ENCODE measurements around the gene B4GALNT4. TPM values are rescaled to one million over a fixed set of nuclear protein-coding genes. Genes with fewer than 3 reads are reported as not detected.

B4GALNT4 gene
- total and polyA plus RNA-seq, 2 of the 8 experiments (the other 6 are each of a cell fraction or from before 2014, with no cell fraction given) = 40.9 to 76.3 TPM

DNA sequence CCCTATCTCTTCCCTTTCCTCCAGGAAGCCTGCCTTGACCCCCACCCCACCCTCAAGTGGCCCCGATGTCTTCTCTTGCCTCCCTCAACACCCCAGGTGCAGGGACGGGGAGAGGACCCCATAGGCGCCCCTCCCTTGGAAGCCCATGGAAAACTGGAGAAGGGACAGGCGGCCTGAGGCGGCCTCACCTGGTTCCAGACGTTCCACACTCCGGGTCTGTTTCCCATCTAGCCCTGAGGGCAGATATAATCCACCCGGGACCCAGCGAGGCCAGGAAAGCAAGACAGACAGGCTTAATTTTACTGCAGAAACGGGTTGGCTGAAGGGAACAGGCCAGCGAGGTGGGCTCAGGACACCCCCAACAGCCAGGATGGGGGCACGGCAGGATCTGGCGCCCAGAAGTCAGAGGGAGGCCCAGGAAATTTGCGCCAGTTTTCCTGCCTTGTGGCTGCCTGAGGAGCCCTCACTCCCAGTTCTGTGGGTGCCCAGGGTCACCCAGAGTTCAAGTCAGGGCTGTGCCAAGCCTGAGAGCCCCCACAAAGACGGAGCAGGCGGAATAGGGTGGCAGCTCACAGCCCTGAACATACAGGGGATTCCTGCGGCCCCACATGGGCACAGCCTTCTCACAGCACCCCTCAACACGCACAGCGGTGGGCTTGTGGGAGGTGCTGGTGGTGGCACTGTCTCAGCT lies 48.5 kb downstream of the B4GALNT4 start:
- H3K36me3 ChIP-seq (ENCODE audit: control insufficient read depth in 2 of 4, insufficient read depth in 4 of 4, low read length in 3 of 4) = no peaks in the 10 kb centered on the region; a peak in 1 of 8 replicates
- H3K79me1 ChIP-seq (ENCODE audit: low read depth, low read length) = peaks cover 5% of the 10 kb centered on the region
- H4K5ac ChIP-seq (ENCODE audit: insufficient read length, low read depth, low read length) = no peak overlapping the region
- no peak overlapping the region; the same call in 1 of the 2 replicates for H2AK5ac ChIP-seq (ENCODE audit: low read depth, low read length)
- peak overlapping the region; percentile 5; the same call in 1 of the 2 replicates for H2BK12ac ChIP-seq (ENCODE audit: low read depth, low read length)
- H2BK15ac ChIP-seq (ENCODE audit: low read length) = peak overlapping the region; percentile 65; the same call in 1 of the 2 replicates
- FAIRE-seq (no peak), DNase-seq (ENCODE audit: low read depth in 1 of 2, low spot score in 2 of 2) (no peak)
- H3K27ac ChIP-seq (ENCODE audit: low read depth, low read length) = no peak overlapping the region
- peak overlapping the region; percentile 33 for H2BK120ac ChIP-seq (replicated peaks; ENCODE audit: low read depth, low read length)
- peak overlapping the region; percentile 54 to 92 (median 62); a peak in 6 of 8 replicates for H3K4me3 ChIP-seq (ENCODE audit: extremely low read depth in 1 of 4, insufficient read depth in 2 of 4, low read depth in 3 of 4, low read length in 4 of 4)
- peaks cover 9% of the 10 kb centered on the region; the same call in 1 of the 2 replicates for H3K23me2 ChIP-seq (ENCODE audit: low read depth, low read length)
- no peak overlapping the region; the same call in 1 of the 2 replicates for H3K18ac ChIP-seq (ENCODE audit: extremely low read depth, low read length)
- ChIA-PET CTCF (ENCODE audit: partially characterized antibody) (interaction anchor here (1.0 to 2.8 kb wide), 3 partner anchors 11 to 31 kb away, joined by 3 to 16 read pairs (median 4); partner anchors contain the start of gene PTDSS2), POLR2A (ENCODE audit: partially characterized antibody) (interaction anchor here (0.6 to 5.5 kb wide), 15 partner anchors 9 to 137 kb away, joined by 3 to 41 read pairs (median 5); partner anchors contain the start of genes ANO9, HRAS and PTDSS2)
- H3K27me3 ChIP-seq (replicated peaks in 1 of 4; ENCODE audit: control insufficient read depth in 3 of 4, extremely low read depth in 1 of 4, insufficient read depth in 3 of 4, low read length in 3 of 4) = peaks cover 0 to 13% (median 4%) of the 10 kb centered on the region in 4 experiments; a peak in 5 of 7 replicates
- no peak overlapping the region for H3K23ac ChIP-seq (ENCODE audit: insufficient read length)
- no peaks in the 10 kb centered on the region for H3K9me3 ChIP-seq (ENCODE audit: insufficient read depth in 2 of 2, low read depth in 1 of 2, low read length in 1 of 2)
- H3K14ac ChIP-seq (ENCODE audit: insufficient read length) = no peak overlapping the region
- no peak overlapping the region for H2BK20ac ChIP-seq (ENCODE audit: low read length)
- no peak overlapping the region for H3K9ac ChIP-seq (replicated peaks in 1 of 4; ENCODE audit: extremely low read depth in 1 of 4, low read depth in 3 of 4, low read length in 3 of 4)
- no peak overlapping the region for H3K56ac ChIP-seq (replicated peaks; ENCODE audit: insufficient read length, low read depth, low read length)
- H3K4ac ChIP-seq (replicated peaks; ENCODE audit: insufficient read length, low read depth, low read length) = no peak overlapping the region
- H3K4me1 ChIP-seq (replicated peaks in 1 of 4; ENCODE audit: control insufficient read depth in 3 of 4, insufficient read depth in 4 of 4, low read length in 3 of 4) = peaks cover 0 to 26% (median 16%) of the 10 kb centered on the region in 4 experiments; a peak in 6 of 7 replicates
- peaks cover 5 to 7% of the 10 kb centered on the region in 2 experiments for H4K20me1 ChIP-seq (replicated peaks in 1 of 2; ENCODE audit: control insufficient read depth in 1 of 2, insufficient read depth in 2 of 2, low read length in 2 of 2)
- no peak overlapping the region for H4K91ac ChIP-seq (replicated peaks; ENCODE audit: insufficient read length, low read length)
- 73% methylated on average over 15 of the region's 19 CpGs; no CpG with 5 or more reads in 1 of the 2 experiments for WGBS, 2 experiments (ENCODE audit: extremely low coverage in 1 of 2, insufficient coverage in 1 of 2, insufficient read length in 1 of 2, insufficient replicate concordance in 2 of 2, low coverage in 1 of 2, low lambda C conversion rate in 2 of 2, missing lambda C conversion rate in 1 of 2)
- peak overlapping the region; percentile 68 to 87 for H3K4me2 ChIP-seq (ENCODE audit: insufficient read depth in 1 of 2, low read depth in 2 of 2, low read length in 2 of 2)
- H3K79me2 ChIP-seq (ENCODE audit: control insufficient read depth in 1 of 2, insufficient read depth in 2 of 2, low read length in 2 of 2) = peaks cover 0 to 17% of the 10 kb centered on the region in 2 experiments; a peak in 1 of 4 replicates
- H4K8ac ChIP-seq (ENCODE audit: extremely low read depth, insufficient read depth, low read length) = peak overlapping the region; percentile 59; the same call in 1 of the 2 replicates
- no peak overlapping the region for H2BK5ac ChIP-seq (ENCODE audit: low read depth, low read length)
- H2AFZ ChIP-seq (ENCODE audit: low read length) = no peak overlapping the region
- TF ChIP-seq ASH2L (IDR thresholded peaks at IDR 0.05; ENCODE audit: low read length) = peak; percentile 10

Measured in H1 (cell line).